C4-2B (cell line): ENCODE measurements around the gene RALGPS2.

Experiments
- CTCF ChIP-seq: fragments of 450-650 bp; conservative IDR thresholded peaks from 2 replicates; pipeline ENCODE4 v1.5.1; 2017; ENCODE audit warnings: mild to moderate bottlenecking
- ZFX ChIP-seq: fragments of 450-650 bp; IDR thresholded peaks from 2 replicates; pipeline ENCODE4 v1.6.1; 2017

GRCh38 chr1:178877896-178878295 lies 152.9 kb downstream of the RALGPS2 start:
- TF ChIP-seq CTCF (no peak), ZFX (no peak)
